GF-D8 (cell line): ENCODE measurements around the gene HYCC2.
"Not testable (repeated sequence)": the region's sequence is repeated elsewhere in the genome, so short reads cannot be mapped to it uniquely, and the experiment has no call there.

Source experiments
- DNase-seq: peaks from one replicate; lab custom pipeline; 2025; lab: John Stamatoyannopoulos, UW

Gene HYCC2

GRCh38 chr2:201070948-201071478 lies 458 bp downstream of the HYCC2 start:
- no peak for DNase-seq

DNA sequence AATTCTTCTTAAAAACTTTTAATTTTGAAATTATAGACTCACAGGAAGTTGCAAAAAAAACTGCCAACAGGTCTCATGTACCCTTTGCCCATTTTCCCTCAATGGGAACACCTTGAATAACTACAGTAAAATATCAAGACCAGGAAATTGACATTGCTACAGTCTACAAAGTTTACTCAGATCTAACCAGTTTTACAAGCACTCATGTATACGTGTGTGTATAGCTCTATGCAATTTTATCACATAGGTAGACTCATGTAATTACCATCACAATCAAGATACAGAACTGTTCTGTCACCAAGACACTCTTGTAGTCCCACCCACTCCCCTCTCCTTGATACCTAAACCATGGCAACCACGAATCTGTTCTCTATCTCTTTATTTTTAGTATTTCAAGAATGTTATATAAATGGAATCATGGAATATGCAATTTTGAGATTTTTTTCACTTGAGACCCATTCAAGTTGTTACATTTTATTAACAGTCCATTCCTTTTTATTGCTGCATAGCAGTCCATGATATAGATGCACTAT lies 6.6 kb downstream of the HYCC2 start:
- DNase-seq: no peak

DNA sequence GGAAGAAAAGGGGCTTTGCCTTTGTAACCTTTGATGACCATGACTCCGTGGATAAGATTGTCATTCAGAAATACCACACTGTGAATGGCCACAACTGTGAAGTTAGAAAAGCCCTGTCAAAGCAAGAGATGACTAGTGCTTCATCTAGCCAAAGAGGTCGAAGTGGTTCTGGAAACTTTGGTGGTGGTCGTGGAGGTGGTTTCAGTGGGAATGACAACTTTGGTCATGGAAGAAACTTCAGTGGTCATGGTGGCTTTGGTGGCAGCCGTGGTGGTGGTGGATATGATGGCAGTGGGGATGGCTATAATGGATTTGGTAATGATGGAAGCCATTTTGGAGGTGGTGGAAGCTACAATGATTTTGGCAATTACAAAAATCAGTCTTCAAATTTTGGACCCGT lies 8.0 kb downstream of the HYCC2 start:
- DNase-seq: not testable (repeated sequence)

- no peak for DNase-seq
Observed at GRCh38 chr2:201059961-201060755, 11.3 kb downstream of the HYCC2 start.

DNA sequence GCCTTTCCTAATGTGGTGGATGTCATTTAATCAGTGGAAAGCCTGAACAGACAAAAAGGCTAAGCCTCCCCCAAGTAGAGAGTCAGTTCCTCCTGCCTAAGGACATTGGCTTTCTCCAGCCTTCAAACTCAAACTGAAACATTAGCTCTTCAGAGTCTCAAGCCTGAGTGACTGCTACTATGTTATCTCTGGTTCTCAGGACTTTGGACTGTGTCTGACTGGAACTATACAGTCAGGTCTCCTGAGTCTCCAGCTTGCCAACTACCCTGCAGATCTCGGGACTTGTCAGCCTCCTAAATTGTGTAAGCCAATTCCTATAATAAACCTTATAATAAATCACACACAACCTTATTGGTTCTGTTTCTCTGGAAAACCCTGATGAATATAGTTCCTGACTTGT lies 12.6 kb downstream of the HYCC2 start:
- no peak for DNase-seq

DNA sequence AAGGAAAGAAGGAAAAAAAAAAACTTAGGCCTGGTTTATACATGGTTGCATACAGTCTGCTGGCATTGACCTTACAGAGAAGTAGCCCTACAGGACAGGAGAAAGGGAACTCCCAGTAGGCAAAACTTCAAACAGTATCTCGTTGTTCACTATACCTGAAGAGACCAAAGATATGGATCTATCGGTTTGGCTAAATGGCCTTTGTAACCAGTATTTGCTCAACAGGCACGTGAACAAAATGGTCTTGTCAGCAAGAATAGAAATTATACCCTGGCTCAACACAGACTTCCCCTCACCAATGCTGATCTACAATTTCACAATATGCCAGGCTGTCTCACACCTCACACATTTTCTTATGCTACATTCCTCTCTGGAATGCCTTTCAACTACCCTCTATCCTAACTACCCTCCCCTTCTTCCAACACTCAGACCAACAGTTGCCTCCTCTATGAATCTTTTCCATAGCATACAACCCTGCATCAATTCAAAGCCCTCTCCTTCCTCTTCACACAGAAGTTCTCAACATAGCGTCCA lies 13.7 kb downstream of the HYCC2 start:
- DNase-seq: no peak

DNA sequence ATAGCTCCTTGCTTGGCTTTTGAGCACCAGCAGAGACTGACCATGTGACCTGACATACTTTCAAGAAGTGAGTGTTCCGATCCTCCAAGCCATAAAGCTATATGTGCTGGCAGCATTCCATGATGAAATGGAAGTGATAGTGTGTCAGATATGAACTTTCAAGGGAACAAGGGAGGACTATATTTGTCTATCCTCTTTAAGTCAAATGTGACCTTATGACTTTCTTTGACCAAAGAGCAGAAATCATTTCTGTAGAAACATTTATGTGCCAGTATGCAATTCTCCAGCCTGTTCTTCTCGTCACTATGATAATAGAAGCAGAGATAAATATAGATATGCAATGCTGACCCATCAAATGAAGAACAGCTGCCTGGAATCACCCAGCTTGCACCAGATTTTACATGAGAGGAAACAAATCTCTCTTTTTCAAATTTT lies 14.4 kb downstream of the HYCC2 start:
- no peak for DNase-seq

GRCh38 chr2:201049455-201049854 lies 22.0 kb downstream of the HYCC2 start:
- no peak for DNase-seq

GRCh38 chr2:201046881-201047280 lies 24.6 kb downstream of the HYCC2 start:
- DNase-seq: no peak

DNA sequence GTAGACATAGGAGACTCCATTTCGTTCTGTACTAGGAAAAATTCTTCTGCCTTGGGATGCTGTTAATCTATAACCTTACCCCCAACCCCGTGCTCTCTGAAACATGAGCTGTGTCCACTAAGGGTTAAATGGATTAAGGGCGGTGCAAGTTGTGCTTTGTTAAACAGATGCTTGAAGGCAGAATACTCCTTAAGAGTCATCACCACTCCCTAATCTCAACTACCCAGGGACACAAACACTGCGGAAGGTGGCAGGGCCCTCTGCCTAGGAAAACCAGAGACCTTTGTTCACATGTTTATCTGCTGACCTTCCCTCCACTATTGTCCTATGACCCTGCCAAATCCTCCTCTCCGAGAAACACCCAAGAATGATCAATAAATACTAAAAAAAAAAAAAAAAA lies 28.4 kb downstream of the HYCC2 start:
- not testable (repeated sequence) for DNase-seq

GRCh38 chr2:201042451-201042850 lies 29.0 kb downstream of the HYCC2 start:
- not testable (repeated sequence) for DNase-seq

DNA sequence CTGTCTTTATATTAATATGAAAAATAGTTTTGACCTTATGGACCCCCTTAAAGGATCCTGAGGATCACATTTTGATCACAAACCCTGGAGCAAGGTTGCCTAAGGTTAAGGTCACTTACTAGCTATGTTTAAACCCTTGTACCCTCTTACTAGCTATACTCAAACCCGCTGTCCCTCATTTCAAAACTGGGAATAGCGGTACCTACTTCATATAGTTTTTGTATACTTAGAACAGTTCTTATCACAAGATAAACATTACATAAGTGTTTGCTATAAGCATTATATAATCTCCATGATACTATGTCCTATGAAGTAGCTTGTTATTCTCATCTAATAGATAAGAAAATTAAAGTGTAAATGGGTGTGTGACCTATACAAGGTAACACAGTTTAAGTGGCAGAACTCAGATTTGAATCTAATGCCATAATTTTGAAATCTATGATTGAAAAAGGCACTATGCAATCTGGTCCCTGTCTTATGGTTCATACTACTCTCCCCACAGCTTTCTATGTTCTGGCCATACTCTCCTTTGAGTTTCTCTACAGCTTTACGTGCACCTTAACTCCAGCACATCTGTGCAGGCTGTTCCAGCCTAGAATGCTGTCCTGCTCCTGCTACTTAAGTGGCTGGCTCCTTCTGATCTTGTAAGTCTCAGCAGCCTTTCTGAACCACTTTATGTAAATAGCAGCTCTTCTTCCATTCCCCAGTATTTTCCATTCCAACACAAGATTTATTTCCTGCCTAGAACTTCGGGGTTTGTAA lies 30.4 kb downstream of the HYCC2 start:
- no peak for DNase-seq

- DNase-seq: no peak
Observed at GRCh38 chr2:201038855-201039254, 32.6 kb downstream of the HYCC2 start.

DNA sequence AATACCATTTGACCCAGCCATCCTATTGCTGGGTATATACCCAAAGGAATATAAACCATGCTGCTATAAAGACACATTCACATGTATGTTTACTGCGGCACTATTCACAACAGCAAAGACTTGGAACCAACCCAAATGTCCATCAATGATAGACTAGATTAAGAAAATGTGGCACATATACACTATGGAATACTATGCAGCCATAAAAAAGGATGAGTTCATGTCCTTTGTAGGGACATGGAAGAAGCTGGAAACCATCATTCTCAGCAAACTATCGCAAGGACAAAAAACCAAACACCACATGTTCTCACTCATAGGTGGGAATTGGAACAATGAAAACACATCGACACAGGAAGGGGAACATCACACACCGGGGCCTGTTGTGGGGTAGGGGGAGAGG lies 33.1 kb downstream of the HYCC2 start:
- DNase-seq: not testable (repeated sequence)

GRCh38 chr2:201034355-201034754 lies 37.1 kb downstream of the HYCC2 start:
- DNase-seq: not testable (repeated sequence)

- DNase-seq: no peak
Observed at GRCh38 chr2:201024518-201024917, 47.0 kb downstream of the HYCC2 start.

- DNase-seq: no peak
Observed at GRCh38 chr2:201021914-201022313, 49.6 kb downstream of the HYCC2 start.
